Heart left ventricle (tissue), 13 donors: ENCODE data around the gene TCAP.

Source experiments
- CTCF ChIP-seq, 12 donors: fragments of 200-600 bp; sonication (generic) in 4 of 12; IDR thresholded peaks; one replicate each; pipeline versions ENCODE4 v1.5.0 to v1.8.0; 2018 to 2022; ENCODE audit warnings: antibody characterized with exemption in 12 of 12, mild to moderate bottlenecking in 5 of 12
- POLR2A ChIP-seq, 2 donors: fragments of 450-650 bp; IDR thresholded peaks; one replicate each; pipeline ENCODE4 v1.6.1; 2017; ENCODE audit warnings: antibody characterized with exemption in 2 of 2, mild to moderate bottlenecking in 2 of 2, moderate library complexity in 2 of 2
- donor health status: ischemic (EF 13 %, LVEDD 7.1; RV severe dilation, severe dysfunction).
- donor health status: DM: no; HTN: yes; CAD: no.
- donor health status: DM: no; HTN: no; CAD: no.
- donor health status: ischemic (EF 25% LVEDD 6.9; RV normal size, moderate dysfunction).
- donor health status: ischemic (EF 25% LVEDD 5.7; RV mildly dilated, moderate dysfunction).
- donor health status: ischemic (EF 35%, LVEDD 5.7; RV mildly dilated, moderate dysfunction).
- donor health status: nonischemic (EF 11% LVEDD 7.7; RV severe dilation, severe dysfunction).
- donor health status: DM: yes; HTN: yes; CAD: no.
- donor health status: PGD.
- donor health status: ischemic (EF 29% LVEDD 5.4; RV normal size, mild dysfunction).
- donor health status: nonischemic (EF 23%, LVEDD 6.1; RV moderate dilation, normal function).

- no peak for TF ChIP-seq POLR2A (IDR thresholded peaks at IDR 0.05)
- no peak for TF ChIP-seq CTCF (IDR thresholded peaks at IDR 0.05)
These were observed 38.7 kb upstream of the TCAP start, which contains the start of gene PPP1R1B for GRCh38 chr17:39626171-39627046.
